ENCODE results near the gene BMP10.

BMP10 gene

GRCh38 chr2:68871159-68871764 lies at the start of gene BMP10:
Gene BMP10, minus strand, starts transcription at chr2:68871397. Its CDS starts 39 bp downstream, at chr2:68871358.
- no peak for TF ChIP-seq CTCF (IDR thresholded peaks at IDR 0.05)
- Histone ChIP-seq H3K27ac (no peak within 1 kb of the TSS), H3K4me3 (no peak within 1 kb of the TSS)
- DNase-seq (ENCODE audit: low spot score): no peak

DNA sequence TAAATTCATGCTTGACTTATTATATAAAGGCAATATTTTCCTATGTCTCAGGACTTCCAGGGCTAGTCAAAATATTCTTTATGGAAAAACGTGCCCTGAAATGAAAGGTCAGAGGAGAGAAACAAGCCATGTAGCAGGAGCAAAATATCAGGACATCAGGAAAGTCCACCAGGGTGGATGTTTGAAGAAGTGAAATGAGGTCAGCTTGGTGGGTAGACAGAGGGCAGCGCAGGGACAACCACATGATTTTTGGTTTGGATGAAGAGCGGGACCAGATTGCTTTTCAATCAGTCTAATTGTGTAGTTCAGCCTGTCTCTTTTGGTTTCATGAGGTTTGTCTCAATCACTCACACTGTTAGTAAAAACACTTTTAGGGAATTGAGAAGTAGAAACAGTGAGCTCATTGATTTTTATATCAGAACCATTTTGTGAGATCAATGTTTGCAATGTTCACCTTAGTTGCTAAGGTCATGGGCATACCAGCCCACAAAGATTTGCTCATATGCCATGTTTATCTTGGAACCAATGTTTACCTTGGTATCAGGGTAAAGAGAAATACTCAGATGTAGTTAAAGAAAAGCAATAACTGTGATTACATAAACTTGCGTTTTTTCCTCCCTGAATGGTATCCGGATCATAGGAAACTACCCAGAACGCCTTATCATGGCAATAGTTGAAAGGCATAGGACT lies 49.4 kb upstream of the BMP10 start:
- H3K27ac ChIP-seq: no peak overlapping the region
- no peak overlapping the region for H3K4me3 ChIP-seq
- TF ChIP-seq CTCF (IDR thresholded peaks at IDR 0.05): no peak
- DNase-seq (ENCODE audit: low spot score): no peak

- Histone ChIP-seq H3K4me3 (no peak overlapping the region), H3K27ac (no peak overlapping the region)
- no peak for TF ChIP-seq CTCF (IDR thresholded peaks at IDR 0.05)
- no peak for DNase-seq (ENCODE audit: low spot score)
These were observed 47.3 kb upstream of the BMP10 start for GRCh38 chr2:68918497-68918896.

GRCh38 chr2:68917034-68917718 lies 46.0 kb upstream of the BMP10 start:
- no peak for TF ChIP-seq CTCF (IDR thresholded peaks at IDR 0.05)
- no peak for DNase-seq (ENCODE audit: low spot score)
- Histone ChIP-seq H3K4me3 (no peak overlapping the region), H3K27ac (no peak overlapping the region)

GRCh38 chr2:68916226-68916625 lies 45.0 kb upstream of the BMP10 start:
- Histone ChIP-seq H3K4me3 (no peak overlapping the region), H3K27ac (no peak overlapping the region)
- no peak for DNase-seq (ENCODE audit: low spot score)
- no peak for TF ChIP-seq CTCF (IDR thresholded peaks at IDR 0.05)

DNA sequence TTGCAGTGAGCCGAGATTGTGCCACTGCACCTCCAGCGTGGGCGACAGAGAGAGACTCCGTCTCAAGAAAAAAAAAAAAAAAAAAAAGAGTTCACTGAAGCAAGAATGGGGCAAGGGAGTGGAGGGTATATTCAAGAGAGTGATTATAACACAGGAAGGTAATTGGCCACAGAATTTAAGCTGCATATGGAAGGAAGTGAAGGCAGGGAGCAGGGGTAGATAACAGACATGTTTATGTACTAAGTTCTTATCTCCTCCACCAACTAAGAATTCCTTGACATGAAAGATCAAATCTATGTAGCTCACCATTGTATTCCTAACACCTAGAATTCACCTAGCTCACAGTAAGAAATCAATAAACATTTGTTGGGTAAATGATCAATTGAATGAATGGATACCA lies 44.2 kb upstream of the BMP10 start:
- Histone ChIP-seq H3K4me3 (no peak overlapping the region), H3K27ac (no peak overlapping the region)
- DNase-seq (ENCODE audit: low spot score): no peak
- TF ChIP-seq CTCF (IDR thresholded peaks at IDR 0.05): no peak

Measured in coronary artery (tissue), 2 donors.